GM12872 (cell line): ENCODE data around the gene BNIPL.

ENCODE experiments used
- CTCF ChIP-seq: IDR thresholded peaks from 3 replicates; pipeline ENCODE4 v1.5.1; 2011; ENCODE audit warnings: low read depth, mild to moderate bottlenecking, low read length, moderate library complexity; ENCODE audit not compliant: insufficient read depth

Gene BNIPL

DNA sequence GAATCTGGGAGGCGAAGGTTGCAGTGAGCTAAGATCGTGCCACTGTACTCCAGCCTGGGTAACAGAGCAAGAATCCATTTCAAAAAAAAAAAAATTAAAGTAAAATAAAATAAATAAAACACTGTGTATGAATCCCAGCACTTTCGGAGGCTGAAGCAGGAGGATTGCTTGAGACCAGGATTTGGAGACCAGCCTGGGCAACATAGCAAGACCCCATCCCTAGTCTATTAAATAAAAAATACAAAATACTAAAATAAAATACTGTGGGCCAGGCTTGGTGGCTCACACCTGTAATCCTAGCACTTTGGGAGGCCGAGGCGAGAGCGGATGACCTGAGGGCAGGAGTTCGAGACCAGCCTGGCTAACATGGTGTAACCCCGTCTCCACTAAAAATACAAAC, 4.2 kb upstream of the BNIPL start:
- no peak for TF ChIP-seq CTCF

DNA sequence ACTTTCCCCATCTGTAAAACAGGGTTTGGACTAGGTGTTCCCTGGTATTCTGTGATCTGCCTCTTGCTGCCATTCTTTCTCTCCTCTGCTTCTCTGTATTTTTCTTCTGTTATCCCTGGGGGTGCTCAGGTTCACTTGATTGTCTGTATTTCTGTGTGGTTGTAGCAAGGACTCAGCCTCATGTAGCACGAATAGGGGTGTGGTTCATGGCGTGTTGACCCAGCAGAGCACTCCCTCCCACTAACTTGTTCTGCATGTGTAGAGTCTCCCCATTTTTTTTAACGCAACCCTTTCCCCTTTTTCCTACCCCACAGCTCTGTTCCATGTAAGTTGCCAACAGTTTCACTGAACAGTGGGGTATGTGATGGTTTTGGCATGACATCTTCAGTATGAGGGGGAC, 1.2 kb upstream of the BNIPL start:
- no peak for TF ChIP-seq CTCF

- TF ChIP-seq CTCF = no peak
Measured at GRCh38 chr1:151037032-151037431, 646 bp downstream of the BNIPL start.

DNA sequence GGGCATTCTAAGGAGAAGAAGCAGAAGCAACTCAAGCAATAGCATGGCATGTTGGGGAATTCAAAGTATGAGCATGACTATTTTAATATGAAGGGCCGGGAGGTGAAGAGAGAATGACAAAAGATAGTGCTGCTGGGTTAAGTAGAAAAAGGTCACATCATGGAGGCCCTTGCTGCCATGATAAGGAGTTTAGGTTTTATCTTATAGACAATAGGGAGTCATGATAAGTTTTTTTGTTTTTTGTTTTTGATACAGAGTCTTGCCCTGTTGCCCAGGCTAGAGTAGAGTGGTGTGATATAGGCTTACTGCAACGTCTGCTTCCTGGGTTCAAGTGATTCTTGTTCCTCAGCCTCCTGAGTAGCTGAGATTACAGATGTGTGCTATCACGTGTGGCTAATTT, 3.1 kb downstream of the BNIPL start:
- no peak for TF ChIP-seq CTCF

DNA sequence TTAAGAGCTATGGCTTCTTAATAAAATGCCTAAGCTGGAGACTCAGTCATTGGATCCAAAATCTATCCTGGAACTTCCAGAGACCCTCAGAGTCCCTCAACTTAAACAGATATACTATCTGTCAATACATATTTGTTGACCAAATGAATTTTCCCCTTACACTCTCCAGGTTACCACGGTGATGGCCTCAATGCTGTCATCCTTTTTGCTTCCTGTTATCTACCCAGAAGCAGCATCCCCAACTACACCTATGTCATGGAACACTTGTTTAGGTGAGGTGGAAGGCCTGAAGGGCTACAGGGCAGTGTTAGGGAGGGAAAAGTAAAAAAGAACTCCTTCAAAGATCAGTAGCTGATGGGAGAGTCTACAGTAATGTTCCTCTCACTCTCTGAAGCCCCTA, 6.8 kb downstream of the BNIPL start:
- TF ChIP-seq CTCF = no peak

GRCh38 chr1:151047591-151047924, 11.2 kb downstream of the BNIPL start, which contains the start of gene C1orf56:
C1orf56 (plus strand) TSS chr1:151047751; CDS start chr1:151047848, 97 bp downstream.
- TF ChIP-seq CTCF = no peak

DNA sequence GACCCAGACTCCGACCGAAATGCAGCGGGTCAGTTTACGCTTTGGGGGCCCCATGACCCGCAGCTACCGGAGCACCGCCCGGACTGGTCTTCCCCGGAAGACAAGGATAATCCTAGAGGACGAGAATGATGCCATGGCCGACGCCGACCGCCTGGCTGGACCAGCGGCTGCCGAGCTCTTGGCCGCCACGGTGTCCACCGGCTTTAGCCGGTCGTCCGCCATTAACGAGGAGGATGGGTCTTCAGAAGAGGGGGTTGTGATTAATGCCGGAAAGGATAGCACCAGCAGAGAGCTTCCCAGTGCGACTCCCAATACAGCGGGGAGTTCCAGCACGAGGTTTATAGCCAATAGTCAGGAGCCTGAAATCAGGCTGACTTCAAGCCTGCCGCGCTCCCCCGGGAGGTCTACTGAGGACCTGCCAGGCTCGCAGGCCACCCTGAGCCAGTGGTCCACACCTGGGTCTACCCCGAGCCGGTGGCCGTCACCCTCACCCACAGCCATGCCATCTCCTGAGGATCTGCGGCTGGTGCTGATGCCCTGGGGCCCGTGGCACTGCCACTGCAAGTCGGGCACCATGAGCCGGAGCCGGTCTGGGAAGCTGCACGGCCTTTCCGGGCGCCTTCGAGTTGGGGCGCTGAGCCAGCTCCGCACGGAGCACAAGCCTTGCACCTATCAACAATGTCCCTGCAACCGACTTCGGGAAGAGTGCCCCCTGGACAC, 11.7 kb downstream of the BNIPL start:
- TF ChIP-seq CTCF = peak; percentile 71
